Stimulated activated naive CD8-positive, alpha-beta T cell treated with anti-CD3 and anti-CD28 coated beads, Interleukin-15, Interleukin-2, amounts not matched to agents 100 U/mL and 50 U/mL, for 24 hours (primary cell): ENCODE measurements around the gene NR4A2.

ENCODE experiments used
- ATAC-seq: fragments of 150-1000 bp; cut with Tn5 transposase; one replicate; pipeline ENCODE4 v1.10.0; 2021
- DNase-seq: peaks from one replicate; pipeline ENCODE4 v3.0.0; 2021

NR4A2 gene

GRCh38 chr2:156340377-156340776 is 7.9 kb upstream of the NR4A2 start:
- ATAC-seq (peak; percentile 9), DNase-seq (no peak)

GRCh38 chr2:156339865-156340264 is 7.3 kb upstream of the NR4A2 start:
- ATAC-seq: no peak
- no peak for DNase-seq

- DNase-seq: no peak
- ATAC-seq: no peak
Observed at GRCh38 chr2:156339110-156339847, 6.8 kb upstream of the NR4A2 start.

- no peak for DNase-seq
- no peak for ATAC-seq
Observed at GRCh38 chr2:156338578-156338977, 6.1 kb upstream of the NR4A2 start.

- peak; percentile 91 for DNase-seq
- ATAC-seq: peak; percentile 40
Observed at GRCh38 chr2:156334496-156335478, 2.3 kb upstream of the NR4A2 start.

GRCh38 chr2:156333951-156334495 is 1.5 kb upstream of the NR4A2 start:
- peak; percentile 84 for DNase-seq

GRCh38 chr2:156333274-156333950 is 891 bp upstream of the NR4A2 start:
- ATAC-seq (no peak), DNase-seq (peak; percentile 42)

More at GRCh38 chr2:156333951-156334495, 1.5 kb upstream of the NR4A2 start:
- peak; percentile 29 for ATAC-seq

- ATAC-seq: no peak
- no peak for DNase-seq
Observed at GRCh38 chr2:156332284-156332533, 312 bp downstream of the NR4A2 start.

GRCh38 chr2:156331572-156332283 is 793 bp downstream of the NR4A2 start:
- peak; percentile 51 for DNase-seq
- ATAC-seq: no peak

- no peak for ATAC-seq
- DNase-seq: no peak
Observed at GRCh38 chr2:156329927-156330726, 2.4 kb downstream of the NR4A2 start.

- ATAC-seq: no peak
- DNase-seq: no peak
Observed at GRCh38 chr2:156329031-156329926, 3.2 kb downstream of the NR4A2 start.

GRCh38 chr2:156327835-156328695 is 4.5 kb downstream of the NR4A2 start:
- DNase-seq: no peak
- ATAC-seq: no peak

GRCh38 chr2:156326526-156327095 is 5.9 kb downstream of the NR4A2 start:
- ATAC-seq: no peak
- no peak for DNase-seq

GRCh38 chr2:156325688-156326525 is 6.6 kb downstream of the NR4A2 start:
- no peak for DNase-seq
- ATAC-seq: no peak

- no peak for ATAC-seq
- no peak for DNase-seq
Observed at GRCh38 chr2:156323754-156324153, 8.8 kb downstream of the NR4A2 start.

GRCh38 chr2:156322686-156323231 is 9.8 kb downstream of the NR4A2 start:
- DNase-seq (peak; percentile 29), ATAC-seq (no peak)

- peak; percentile 52 for ATAC-seq
Observed at GRCh38 chr2:156322051-156322685, 10.4 kb downstream of the NR4A2 start.

More at GRCh38 chr2:156322051-156322685, 10.4 kb downstream of the NR4A2 start:
- DNase-seq: peak; percentile 48
